Esophagus squamous epithelium (tissue), 4 donors: ENCODE results near the gene KCNK4.

Source experiments
- CTCF ChIP-seq, 6 experiments: fragments of 450-650 bp in 4 of 6; fragments of 200-600 bp in 2 of 6; sonication (generic) in 2 of 6; IDR thresholded peaks; one replicate each; pipeline ENCODE4 v1.5.1; 2016 to 2019; ENCODE audit warnings: antibody characterized with exemption in 6 of 6, mild to moderate bottlenecking in 4 of 6, moderate library complexity in 4 of 6
- POLR2A ChIP-seq, 4 donors: fragments of 450-650 bp; IDR thresholded peaks; one replicate each; pipeline ENCODE4 v1.6.1; 2017; ENCODE audit warnings: antibody characterized with exemption in 4 of 4, mild to moderate bottlenecking in 4 of 4, moderate library complexity in 3 of 4

GRCh38 chr11:64330888-64331287, 39.8 kb downstream of the KCNK4 start:
- TF ChIP-seq CTCF (IDR thresholded peaks at IDR 0.05) (no peak), POLR2A (IDR thresholded peaks at IDR 0.05) (no peak)
